Right atrium auricular region (tissue), 2 donors: ENCODE data around the gene FGFRL1. TPM values are rescaled to one million over a fixed set of nuclear protein-coding genes. Genes with fewer than 3 reads are reported as not detected.

Source experiments
- DNase-seq: peaks from one replicate; pipeline ENCODE4 v3.0.0-alpha.2; 2019; ENCODE audit warnings: low spot score
- H3K27ac ChIP-seq, 2 donors: fragments of 200-600 bp; sonication (generic); 1 replicate in 1 of 2; 2 replicates in 1 of 2; pipeline ENCODE4 v1.5.1; 2016 to 2019
- H3K27me3 ChIP-seq, 2 donors: fragments of 200-600 bp; sonication (generic); one replicate each; pipeline versions ENCODE4 v1.5.1 to v1.6.0; 2017 to 2019
- H3K36me3 ChIP-seq: fragments of 200-600 bp; sonication (generic); one replicate; pipeline ENCODE4 v1.5.1; 2016
- H3K4me1 ChIP-seq, 2 donors: fragments of 200-600 bp; sonication (generic); one replicate each; pipeline versions ENCODE4 v1.5.1 to v1.6.0; 2017 to 2019
- H3K4me3 ChIP-seq, 2 donors: fragments of 200-600 bp; sonication (generic); 1 replicate in 1 of 2; 2 replicates in 1 of 2; pipeline ENCODE4 v1.5.1; 2017 to 2019; ENCODE audit warnings: mild to moderate bottlenecking in 1 of 2, moderate library complexity in 1 of 2
- H3K9me3 ChIP-seq, 2 donors: fragments of 200-600 bp; sonication (generic); one replicate each; pipeline ENCODE4 v1.5.1; 2019
- CTCF ChIP-seq, 2 donors: fragments of 200-600 bp; sonication (generic); IDR thresholded peaks; one replicate each; pipeline ENCODE4 v1.5.1; 2019; ENCODE audit warnings: antibody characterized with exemption in 2 of 2
- total RNA-seq, 2 donors: library from RNA; depleted of rRNA; stranded (reverse); fragments of >200 nt; gene quantifications; one replicate each; pipeline ENCODE4 v1.1.0, GENCODE V29; 2016

FGFRL1 gene
- total RNA-seq, 2 donors from 2014 or later: 30.3 to 47.1 TPM

- H3K27ac ChIP-seq: no peak overlapping the region
- H3K4me1 ChIP-seq: peaks cover 0 to 36% of the 10 kb centered on the region in 2 donors
- H3K27me3 ChIP-seq: peaks cover 12 to 37% of the 10 kb centered on the region in 2 donors
- no peak for TF ChIP-seq CTCF (IDR thresholded peaks at IDR 0.05)
- no peak for DNase-seq
- H3K9me3 ChIP-seq: no peaks in the 10 kb centered on the region
- H3K36me3 ChIP-seq: no peaks in the 10 kb centered on the region
- no peak overlapping the region for H3K4me3 ChIP-seq
These were observed 9.8 kb upstream of the FGFRL1 start for GRCh38 chr4:1001561-1002130.

- H3K4me3 ChIP-seq: peak overlapping the region in 1 of 2 donors; percentile 12
- H3K36me3 ChIP-seq: no peaks in the 10 kb centered on the region
- H3K27ac ChIP-seq: no peak overlapping the region
- H3K9me3 ChIP-seq: no peaks in the 10 kb centered on the region
- H3K27me3 ChIP-seq: peaks cover 12 to 37% of the 10 kb centered on the region in 2 donors
- TF ChIP-seq CTCF (IDR thresholded peaks at IDR 0.05): no peak
- peaks cover 0 to 31% of the 10 kb centered on the region in 2 donors for H3K4me1 ChIP-seq
- DNase-seq: no peak
These were observed 9.2 kb upstream of the FGFRL1 start for GRCh38 chr4:1002131-1002630.

- Histone ChIP-seq H3K36me3 (no peaks in the 10 kb centered on the region), H3K4me1 (peaks cover 0 to 25% of the 10 kb centered on the region in 2 donors), H3K27me3 (peaks cover 12 to 37% of the 10 kb centered on the region in 2 donors), H3K4me3 (peak overlapping the region in 1 of 2 donors; percentile 12), H3K27ac (no peak overlapping the region), H3K9me3 (no peaks in the 10 kb centered on the region)
- TF ChIP-seq CTCF (IDR thresholded peaks at IDR 0.05): no peak
- no peak for DNase-seq
These were observed 8.7 kb upstream of the FGFRL1 start for GRCh38 chr4:1002631-1003251.

GRCh38 chr4:1003271-1004070, 8.0 kb upstream of the FGFRL1 start:
- no peak for TF ChIP-seq CTCF (IDR thresholded peaks at IDR 0.05)
- peaks cover 0 to 19% of the 10 kb centered on the region in 2 donors for H3K4me1 ChIP-seq
- no peak overlapping the region for H3K27ac ChIP-seq
- no peaks in the 10 kb centered on the region for H3K9me3 ChIP-seq
- no peak for DNase-seq
- H3K4me3 ChIP-seq: peak overlapping the region in 1 of 2 donors; percentile 12
- no peaks in the 10 kb centered on the region for H3K36me3 ChIP-seq
- peaks cover 12 to 37% of the 10 kb centered on the region in 2 donors for H3K27me3 ChIP-seq

- no peak for DNase-seq
- TF ChIP-seq CTCF (IDR thresholded peaks at IDR 0.05): no peak
- H3K4me3 ChIP-seq: no peak overlapping the region
- H3K27ac ChIP-seq: no peak overlapping the region
- peaks cover 12 to 37% of the 10 kb centered on the region in 2 donors for H3K27me3 ChIP-seq
- H3K4me1 ChIP-seq: peaks cover 0 to 24% of the 10 kb centered on the region in 2 donors
- no peaks in the 10 kb centered on the region for H3K36me3 ChIP-seq
- H3K9me3 ChIP-seq: no peaks in the 10 kb centered on the region
These were observed 7.4 kb upstream of the FGFRL1 start for GRCh38 chr4:1004071-1004418.
